NCI-H187 (cell line): Measurements from ENCODE around the gene ATE1.
"Not testable (repeated sequence)": the region's sequence is repeated elsewhere in the genome, so short reads cannot be mapped to it uniquely, and the experiment has no call there.

Experiments
- DNase-seq, 2 experiments: peaks; one replicate each; lab custom pipeline; 2025; lab: John Stamatoyannopoulos, UW

The ATE1 gene

DNA sequence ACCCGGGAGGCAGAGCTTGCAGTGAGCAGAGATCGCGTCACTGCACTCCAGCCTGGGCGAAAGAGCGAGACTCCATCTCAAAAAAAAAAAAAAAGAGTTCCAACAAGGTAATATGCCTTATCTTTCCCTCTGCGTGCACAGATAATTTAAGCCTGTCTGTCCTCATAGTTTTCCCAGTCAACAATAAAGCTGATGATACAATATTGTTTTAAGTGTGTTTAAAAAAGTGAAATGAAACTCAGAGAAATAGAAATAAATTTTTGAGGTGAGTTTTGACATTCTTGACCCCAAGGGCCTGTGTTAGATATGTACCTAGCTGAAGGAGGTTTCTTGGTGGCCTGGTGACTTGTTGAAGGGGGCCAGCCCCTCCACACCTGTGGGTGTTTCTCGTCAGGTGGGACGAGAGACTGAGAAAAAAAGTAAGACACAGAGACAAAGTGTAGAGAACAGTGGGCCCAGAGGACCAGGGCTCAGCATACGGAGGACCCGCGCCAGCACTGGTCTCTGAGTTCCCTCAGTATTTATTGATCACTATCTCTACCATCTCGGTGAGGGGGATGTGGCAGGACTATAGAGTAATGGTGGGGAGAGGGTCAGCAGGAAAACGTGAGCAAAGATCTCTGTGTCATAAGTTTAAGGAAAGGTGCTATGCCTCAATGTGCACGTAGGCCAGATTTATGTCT, 1.9 kb upstream of the ATE1 start:
- DNase-seq, result not testable (repeated sequence)

DNA sequence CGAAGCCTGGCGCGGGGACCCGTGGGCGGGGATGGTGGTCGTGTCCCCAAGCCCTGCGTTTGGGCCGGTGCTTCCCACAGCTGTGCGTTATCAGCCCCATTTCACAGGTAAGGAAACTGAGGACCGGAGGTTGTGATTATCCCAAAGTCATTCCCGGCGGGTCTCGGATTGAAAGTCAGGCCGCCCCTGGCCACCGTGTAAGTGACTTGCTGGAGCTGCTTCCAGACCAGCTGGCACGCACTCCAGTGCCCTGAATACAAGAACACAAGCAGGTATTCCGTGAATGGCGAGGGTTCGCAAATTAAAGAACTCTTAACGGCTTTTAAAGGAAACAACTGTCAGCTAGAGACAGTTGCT, 675 bp upstream of the ATE1 start:
- DNase-seq, result no peak

DNA sequence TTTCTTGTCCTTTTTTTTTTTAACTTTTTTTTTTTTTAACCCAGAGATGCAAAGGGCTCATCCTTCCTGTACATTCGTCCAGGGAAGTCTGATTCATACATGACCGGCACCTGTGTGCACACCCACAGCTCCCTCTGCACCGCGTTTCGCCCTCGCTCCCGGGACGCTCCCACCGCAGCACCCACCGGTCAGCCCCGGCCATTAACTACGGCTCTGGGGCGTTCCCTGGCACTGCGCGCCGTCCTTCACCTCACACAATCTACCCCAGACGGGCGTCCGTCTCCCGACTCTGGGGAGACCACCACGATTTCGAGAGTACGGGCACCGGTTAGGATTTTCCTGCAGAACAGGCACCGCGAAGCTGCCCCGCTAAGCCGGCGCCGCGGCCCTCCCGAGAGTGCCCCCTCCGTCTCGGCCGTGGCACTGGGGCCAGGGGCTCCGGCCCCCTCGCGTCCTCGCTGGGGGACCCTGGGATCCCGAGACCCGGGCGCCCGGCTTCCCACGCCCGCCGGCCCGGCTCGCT, 452 bp downstream of the ATE1 start:
- peak in 1 of 2 experiments; percentile 42 for DNase-seq

DNA sequence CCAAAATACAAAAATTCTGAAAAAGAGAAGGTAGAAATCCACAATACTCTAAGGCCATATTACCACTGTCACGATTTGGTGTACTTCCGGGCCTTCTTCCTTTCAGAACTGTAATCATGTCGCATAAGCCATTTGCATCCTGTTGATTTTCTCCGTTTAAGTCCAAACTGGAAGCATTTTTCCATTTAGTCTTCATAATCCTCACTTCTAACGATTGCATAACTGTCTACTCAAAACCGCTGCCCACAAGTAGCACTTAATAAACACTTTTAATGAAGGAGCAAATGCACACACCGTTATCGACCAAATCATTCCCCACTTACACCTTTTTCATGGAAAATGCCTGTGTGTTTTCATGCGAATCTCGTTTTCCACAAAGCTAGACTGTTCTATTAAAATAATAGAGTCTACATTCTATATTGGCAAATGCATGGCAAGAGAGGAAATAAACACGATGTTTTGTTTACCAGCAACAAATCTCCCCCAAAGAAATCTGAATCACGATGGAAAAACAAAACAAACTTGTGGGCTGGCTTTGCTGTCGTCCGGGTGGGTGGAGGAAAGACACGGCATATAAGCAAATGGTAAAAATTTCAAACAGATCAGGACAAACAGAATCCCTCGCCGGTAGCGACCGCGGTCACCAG, 1.0 kb downstream of the ATE1 start:
- DNase-seq, result no peak

DNA sequence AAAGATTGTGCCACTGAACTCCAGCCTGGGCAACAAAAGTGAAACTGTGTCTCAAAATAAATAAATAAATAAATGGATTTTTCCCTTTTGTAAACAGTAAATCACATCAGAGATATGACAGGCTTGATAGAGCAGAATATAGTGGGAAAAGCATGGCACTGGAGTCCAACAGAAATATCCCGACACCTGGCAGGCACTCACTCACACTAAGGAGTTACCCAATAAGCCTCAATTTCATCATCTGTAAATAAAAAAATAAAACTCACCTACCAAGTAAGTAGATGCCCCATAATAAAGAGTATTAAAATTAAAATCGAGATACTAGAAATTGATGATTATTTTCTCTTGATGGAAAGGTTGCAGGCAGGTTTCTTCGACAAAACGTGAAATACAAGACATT, 1.7 kb downstream of the ATE1 start:
- DNase-seq, result no peak

DNA sequence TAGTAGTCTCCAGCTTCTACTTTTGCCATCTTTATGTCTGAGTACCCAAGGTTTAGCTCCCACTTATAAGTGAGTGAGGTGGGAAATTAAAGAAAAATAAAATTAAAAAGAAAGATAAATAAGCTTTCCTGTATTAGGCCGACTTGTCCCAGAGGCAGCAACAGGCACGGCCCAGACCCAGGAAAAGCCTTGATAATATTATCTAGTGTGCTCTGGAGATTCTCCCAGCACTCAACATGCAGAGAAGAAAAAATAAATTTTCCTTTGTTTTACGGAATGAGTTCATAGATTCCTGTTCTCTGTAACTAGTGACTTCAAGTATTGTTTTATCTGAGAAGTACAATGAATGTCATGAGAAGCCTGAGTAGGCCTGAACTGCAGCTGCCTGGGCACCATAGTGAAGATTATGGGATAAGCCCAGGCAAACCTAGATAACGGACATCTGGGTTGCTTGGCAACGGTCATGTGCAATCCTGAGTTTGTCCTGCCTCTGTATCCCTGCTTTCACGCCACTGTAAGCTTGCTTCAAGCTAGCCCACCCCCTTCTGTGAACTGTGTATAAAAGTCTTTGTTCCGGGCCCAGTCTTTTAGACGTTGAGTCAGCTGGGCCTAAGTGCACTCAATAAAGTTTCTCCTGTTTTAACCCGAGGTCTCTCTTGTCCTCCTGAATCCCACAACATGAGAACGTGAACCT, 6.4 kb downstream of the ATE1 start:
- DNase-seq, result no peak

DNA sequence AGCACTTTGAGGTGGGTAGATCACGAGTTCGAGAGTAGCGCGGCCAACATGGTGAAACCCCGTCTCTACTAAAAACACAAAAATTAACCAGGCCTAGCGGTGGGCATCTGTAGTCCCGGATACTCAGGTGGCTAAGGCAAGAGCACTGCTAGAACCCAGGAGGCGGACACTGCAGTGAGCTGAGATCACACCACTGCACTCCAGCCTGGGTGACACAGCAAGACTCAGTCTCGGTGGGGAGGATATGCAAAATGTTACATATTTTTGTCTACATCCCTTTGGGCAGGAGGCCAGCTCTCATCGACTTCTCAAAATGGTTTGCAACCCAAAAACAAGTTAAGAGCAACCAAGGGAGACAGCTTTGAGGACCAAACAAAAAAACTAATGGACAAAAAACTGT, 8.2 kb downstream of the ATE1 start:
- DNase-seq, result no peak

DNA sequence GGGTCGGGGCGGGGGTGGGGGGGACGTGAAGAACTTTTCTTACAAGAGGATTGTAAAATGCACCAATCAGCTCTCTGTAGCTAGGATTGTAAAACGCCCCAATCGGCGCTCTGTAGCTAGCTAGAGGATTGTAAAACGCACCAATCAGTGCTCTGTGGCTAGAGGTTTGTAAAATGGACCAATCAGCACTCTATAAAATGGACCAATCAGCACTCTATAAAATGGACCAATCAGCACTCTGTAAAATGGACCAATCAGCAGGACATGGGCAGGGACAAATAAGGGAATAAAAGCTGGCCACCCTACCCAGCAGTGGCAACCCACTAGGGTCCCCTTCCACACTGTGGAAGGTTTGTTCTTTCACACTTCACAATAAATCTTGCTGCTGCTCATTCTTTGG, 9.0 kb downstream of the ATE1 start:
- not testable (repeated sequence) for DNase-seq

DNA sequence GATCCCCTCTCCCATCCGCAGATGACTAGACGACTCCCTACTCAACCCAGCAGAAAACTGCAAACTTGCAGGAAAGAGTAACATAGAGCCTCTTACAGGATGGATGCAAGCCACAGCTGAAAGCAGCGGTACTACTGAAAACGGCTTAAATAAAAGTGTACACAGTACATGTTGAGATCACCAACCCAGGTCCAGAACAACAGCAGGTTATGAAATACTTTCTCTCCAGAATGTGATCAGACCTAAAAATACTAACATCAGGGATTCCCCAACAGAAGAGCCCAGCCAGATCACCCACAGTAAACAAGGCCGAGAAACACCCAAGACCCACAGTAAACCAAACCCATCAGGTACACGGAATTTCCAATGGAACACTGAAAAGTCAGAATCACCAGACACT, 13.2 kb downstream of the ATE1 start:
- DNase-seq, result no peak

DNA sequence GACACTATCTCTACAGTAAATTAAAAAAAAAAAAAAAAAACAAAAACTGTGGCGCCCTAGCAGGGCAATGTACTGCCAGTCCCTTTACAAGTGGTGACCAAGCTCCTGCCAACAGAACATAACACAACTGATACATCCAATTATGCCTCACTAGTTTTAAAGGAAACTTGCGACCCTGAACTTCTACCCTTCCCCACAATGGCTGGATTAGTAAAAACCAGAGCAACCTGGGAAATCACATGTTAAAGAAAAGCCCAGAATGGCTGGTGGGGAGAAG, 16.5 kb downstream of the ATE1 start:
- no peak for DNase-seq

DNA sequence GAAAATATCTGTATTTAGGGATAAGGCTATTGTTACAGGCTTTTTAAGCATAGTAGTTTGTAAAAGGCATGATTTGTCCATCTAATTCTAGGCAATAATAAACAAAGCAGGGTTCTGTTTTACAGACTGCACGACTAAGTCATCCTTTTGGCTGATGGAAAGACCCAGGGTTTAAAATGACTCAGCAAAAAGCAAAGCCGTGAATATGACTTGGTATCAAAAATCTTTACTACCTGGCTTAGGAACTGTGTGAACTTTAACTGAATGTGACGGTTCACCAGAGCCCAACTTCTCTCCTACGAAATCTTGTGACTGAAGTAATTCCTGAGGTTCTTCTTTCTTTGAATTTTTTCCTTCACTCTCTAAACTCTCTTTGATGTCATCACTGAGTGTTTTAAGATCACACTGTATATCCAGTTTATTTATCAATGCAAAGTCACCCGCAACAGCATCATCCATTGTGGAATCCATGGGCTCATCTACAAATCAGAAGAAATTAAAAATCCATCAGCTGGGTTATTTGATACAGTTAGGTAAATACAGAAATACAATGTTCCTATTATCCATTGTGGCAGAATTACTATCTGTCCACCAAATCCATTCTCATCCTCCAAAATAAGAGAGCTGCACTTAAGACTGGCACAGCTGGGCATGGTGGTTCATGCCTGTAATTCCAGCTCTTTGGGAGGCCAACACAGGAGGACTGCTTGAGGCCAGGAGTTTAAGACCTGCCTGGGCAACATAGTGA, 17.0 kb downstream of the ATE1 start:
- DNase-seq, result no peak

DNA sequence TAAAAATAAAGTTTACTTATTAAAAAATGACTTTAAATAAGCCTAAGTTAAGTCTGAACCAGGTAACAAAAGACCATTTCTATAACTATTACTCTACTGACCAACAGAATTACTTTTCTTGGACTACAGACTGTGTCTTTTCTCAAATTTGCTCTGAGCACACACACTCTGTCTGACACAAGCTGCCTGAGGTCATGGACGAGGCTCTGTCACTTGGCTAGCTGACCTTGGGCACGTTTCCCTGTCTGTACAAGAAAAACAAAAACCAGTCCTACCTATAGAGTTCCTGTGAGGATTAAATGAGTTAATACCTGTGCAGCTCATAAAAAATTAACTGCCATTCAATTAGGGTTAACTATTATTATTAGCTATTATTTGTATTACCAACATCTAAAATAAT, 22.9 kb downstream of the ATE1 start:
- no peak for DNase-seq

DNA sequence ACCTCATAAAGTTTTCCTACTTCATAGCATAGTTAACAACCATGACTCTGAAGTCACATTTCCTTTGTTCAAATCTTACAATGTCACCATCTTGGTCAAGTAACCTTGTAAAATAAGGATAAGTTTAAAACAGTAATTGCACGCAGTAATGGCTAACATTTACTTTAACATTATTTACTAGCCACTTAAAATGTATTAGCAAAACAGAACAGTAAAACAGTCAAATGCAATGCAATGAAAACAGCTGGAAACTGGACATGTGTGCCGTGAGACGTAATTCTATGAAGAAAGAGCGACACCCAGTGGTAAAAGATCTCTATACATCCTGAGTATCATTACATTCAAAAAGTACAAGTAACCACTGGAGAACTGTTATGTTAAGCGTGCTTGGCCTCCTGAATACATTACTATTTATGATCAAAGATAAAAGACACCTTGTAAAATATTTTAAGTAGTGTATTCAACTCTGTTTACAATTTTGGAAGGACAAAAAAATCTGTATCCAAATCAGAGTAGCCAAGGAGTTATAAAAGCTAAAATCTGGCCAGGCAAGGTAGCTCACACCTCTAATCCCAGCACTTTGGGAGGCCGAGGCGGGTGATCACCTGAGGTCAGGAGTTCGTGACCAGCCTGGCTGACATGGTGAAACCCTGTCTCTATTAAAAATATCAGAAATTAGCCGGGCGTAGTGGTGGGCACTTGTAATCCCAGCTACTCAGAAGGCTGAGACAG, 27.2 kb downstream of the ATE1 start:
- peak in 1 of 2 experiments; percentile 14 for DNase-seq

DNA sequence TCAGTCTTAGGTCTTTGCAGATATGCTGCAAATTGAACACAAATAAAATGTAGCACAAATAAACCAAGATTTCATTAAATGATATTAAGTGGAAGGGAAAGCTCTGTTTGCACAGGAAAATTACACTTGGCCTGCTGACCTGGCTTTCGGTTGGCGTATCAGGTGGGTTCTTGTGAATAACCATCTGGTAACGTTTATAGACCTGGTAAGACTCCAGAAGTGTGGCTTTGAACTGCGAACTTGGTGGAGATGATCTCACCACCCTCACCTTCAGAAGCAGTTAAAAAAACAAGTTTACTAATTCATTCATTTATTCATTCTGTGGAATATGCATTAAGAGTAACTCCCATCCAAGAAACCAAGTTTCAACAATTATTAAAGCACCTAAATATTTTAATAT, 28.1 kb downstream of the ATE1 start:
- DNase-seq, result no peak

DNA sequence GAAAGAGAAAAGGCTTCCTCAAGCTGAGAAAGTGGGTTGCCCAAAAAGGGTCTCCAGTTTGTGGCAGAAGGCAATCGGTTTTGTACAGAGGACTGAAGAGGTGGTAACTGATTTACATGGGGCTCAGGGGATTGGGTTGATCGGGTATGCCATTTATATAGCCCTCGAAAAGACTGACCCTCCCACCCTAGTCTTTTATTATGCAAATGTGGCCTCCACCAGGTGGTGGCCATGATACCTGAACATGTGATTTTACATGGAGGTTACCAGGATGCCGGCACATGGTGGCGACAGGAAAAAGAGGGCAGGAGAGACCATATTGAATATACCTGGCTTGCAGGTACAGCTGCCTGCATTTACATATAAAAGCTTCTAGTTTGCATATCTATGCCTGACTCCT, 36.7 kb downstream of the ATE1 start:
- DNase-seq, result no peak

DNA sequence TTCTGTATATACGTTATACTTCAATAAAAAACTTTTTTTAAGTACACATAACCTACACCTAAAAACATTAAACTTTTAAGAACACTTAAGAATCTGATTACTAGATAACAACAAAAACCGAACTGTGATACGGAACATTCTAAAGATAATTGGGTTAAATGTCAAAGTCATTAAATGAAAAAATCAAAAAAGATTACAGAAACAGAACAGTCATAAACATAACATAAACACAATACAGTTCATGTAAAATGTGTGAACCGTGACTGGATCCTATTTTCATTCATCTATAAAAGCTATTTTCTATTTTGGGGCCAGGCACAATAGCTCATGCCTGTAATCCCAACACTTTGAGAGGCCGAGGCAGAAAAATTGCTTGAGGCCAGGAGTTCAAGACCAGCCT, 38.6 kb downstream of the ATE1 start:
- DNase-seq, result no peak

DNA sequence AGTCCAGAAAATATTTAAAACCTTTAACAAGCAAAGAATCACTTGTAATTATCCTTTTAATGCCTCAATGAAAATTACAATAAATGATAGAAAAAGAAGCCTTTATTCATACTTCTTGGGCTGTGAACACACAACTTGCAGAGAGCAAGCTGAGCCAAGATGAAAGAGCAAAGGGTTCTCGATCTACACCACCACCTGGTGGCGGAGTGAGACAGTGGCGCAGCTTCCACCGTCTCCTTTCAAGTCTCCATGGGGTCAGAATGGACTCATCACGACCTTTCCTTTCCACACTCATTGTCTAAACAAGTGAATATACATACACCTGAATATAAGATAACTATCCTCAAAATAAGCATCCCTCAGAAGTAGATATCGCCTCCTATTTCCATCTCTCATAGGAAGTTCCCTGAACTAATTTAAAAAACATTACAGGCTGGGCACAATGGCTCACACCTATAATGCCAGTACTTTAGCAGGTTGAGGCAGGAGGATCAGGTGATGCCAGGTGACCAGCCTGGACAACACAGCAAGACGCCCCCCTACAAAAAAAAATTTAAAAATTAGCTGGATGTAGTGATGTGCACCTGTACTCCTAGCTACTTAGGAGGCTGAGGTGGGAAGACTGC, 40.7 kb downstream of the ATE1 start:
- DNase-seq, result peak; percentile 3 to 22

DNA sequence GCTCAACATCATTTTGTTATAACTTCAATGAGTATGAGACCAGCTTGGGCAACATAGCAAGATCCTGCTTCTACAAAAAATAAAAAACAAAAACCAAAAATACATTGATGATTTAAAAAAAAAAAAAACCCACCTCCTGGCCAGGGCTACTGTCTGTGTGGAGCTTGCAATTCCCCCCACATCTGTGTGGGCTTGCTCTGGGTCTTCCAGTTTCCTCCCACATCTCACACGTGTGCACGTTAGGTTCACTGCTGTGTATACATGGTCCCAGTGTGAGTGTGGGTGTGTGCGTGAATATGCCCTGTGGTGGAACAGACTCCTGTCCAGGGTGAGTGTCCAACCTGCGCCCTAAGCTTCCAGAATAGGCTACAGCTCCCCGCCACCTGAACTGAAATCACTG, 41.6 kb downstream of the ATE1 start:
- no peak for DNase-seq

DNA sequence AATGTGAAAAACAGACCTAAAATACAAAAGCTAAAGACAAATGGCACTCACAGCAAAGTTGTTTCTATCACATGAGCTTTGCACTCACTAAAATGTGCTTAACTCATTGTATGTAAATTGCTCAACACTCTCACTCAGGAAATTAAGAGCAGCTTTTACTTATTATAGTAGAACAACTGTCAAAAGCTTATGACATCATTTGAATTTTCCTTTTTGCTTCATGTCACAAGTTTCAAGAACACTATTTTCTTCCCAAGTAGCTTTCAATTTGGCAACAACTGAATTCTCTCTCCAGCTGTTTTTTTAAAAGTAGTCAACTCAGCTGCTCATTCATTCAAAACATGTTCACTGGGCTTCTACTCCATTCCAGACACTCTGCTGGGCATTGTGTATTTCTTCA, 46.9 kb downstream of the ATE1 start:
- no peak for DNase-seq

DNA sequence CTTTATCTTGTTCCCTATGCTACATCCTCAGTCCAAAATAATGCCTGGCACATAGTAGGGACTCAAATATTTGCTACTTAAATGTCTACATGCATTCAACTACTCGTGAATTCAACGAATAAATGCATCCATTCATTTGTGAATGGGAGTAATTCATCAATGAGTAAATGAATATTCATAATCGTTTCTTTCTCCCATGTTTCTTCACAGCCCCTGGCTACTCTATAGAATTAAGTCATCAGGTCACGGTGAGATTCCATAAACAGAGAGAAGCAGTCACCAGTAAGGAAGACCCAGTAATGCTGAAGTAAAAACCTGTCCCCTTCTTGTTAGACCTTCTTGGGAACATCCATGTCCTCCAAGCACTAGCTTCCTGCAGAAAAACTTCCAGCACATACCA, 48.4 kb downstream of the ATE1 start:
- DNase-seq, result no peak

DNA sequence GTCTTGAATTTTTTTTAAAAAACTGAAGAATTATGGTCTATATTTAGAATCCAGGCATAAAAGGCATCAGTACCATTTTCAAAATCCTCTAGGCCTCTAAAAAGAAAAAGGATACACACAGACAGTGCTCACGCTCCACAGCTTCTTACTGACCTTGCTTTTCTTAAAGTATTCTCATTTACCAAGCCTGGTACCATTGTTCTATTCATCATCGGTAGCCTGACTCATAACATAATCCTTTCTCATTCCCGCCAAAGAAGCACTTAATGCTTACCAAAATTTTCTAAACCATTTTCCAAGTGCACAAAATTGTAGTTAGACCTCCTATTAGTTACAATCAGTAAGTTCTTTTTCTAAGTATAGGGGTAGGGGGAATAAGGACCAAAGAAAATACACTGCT, 54.6 kb downstream of the ATE1 start:
- DNase-seq, result no peak

DNA sequence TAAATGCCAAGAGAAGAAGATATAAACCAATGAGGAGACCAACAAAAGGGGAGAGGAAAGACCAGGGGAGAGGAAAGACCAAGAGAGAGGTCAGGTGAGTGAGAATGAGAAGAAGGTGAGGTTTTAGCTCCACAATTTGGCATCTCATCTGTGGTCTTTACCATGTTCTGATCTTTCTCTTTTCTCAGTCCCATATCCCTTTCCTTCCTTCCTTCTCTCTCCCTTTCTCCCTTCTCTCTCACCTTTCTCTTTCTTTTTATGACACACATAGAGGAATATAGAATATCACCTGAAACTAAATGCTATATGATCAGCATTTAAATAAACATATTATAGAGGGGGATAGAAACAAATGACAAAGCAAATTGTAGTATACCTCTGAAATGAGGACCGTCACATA, 57.4 kb downstream of the ATE1 start:
- no peak for DNase-seq
